Osteoblast (primary cell): ENCODE data around the gene BARHL1. TPM values are rescaled to one million over a fixed set of nuclear protein-coding genes. Genes with fewer than 3 reads are reported as not detected.

Experiments used
- DNase-seq: peaks from one replicate; pipeline ENCODE4 v3.0.0; 2011; ENCODE audit warnings: low spot score, mixed read lengths; ENCODE audit not compliant: insufficient read length; ENCODE audit errors: missing footprints
- H2AFZ ChIP-seq: 2 replicates; pipeline ENCODE4 v1.6.0; 2011; ENCODE audit warnings: mild to moderate bottlenecking, low read length
- H3K27ac ChIP-seq: 2 replicates; pipeline ENCODE4 v1.5.1; 2011; ENCODE audit warnings: mild to moderate bottlenecking, low read depth, low read length, moderate library complexity
- H3K27me3 ChIP-seq: 2 replicates; pipeline ENCODE4 v1.6.0; 2012; ENCODE audit warnings: mild to moderate bottlenecking, control low read depth, inconsistent platforms, low read length, moderate library complexity; ENCODE audit not compliant: insufficient read depth
- H3K36me3 ChIP-seq: 2 replicates; pipeline ENCODE4 v1.5.1; 2011; ENCODE audit warnings: mild to moderate bottlenecking, low read length, control low read depth, moderate library complexity; ENCODE audit not compliant: insufficient read depth
- H3K4me1 ChIP-seq: 2 replicates; pipeline ENCODE4 v1.5.1; 2011; ENCODE audit warnings: mild to moderate bottlenecking, low read length, control low read depth, moderate library complexity; ENCODE audit not compliant: insufficient read depth
- H3K4me2 ChIP-seq: 2 replicates; pipeline ENCODE4 v1.6.0; 2011; ENCODE audit warnings: mild to moderate bottlenecking, low read length; ENCODE audit not compliant: insufficient read depth
- H3K4me3 ChIP-seq: fragments of 200-600 bp; sonication (generic); 3 replicates; pipeline ENCODE4 v1.5.1; 2012; ENCODE audit warnings: mild to moderate bottlenecking, low read length, inconsistent platforms; ENCODE audit not compliant: insufficient read depth
- H3K79me2 ChIP-seq: 2 replicates; pipeline ENCODE4 v1.6.0; 2012; ENCODE audit warnings: mild to moderate bottlenecking, low read length, control low read depth, inconsistent platforms; ENCODE audit not compliant: insufficient read depth
- H3K9me3 ChIP-seq: 2 replicates; pipeline ENCODE4 v1.5.1; 2011; ENCODE audit warnings: low read depth, low read length, control low read depth
- H4K20me1 ChIP-seq: 2 replicates; pipeline ENCODE4 v1.6.0; 2012; ENCODE audit warnings: mild to moderate bottlenecking, low read length, control low read depth; ENCODE audit not compliant: insufficient read depth
- CTCF ChIP-seq: IDR thresholded peaks from 2 replicates; pipeline ENCODE4 v1.5.1; 2011; ENCODE audit warnings: mild to moderate bottlenecking, low read depth, low read length, moderate library complexity; ENCODE audit errors: extremely low read depth
- total RNA-seq: library from RNA; depleted of rRNA; stranded (reverse); fragments of >200 nt; gene quantifications from 2 replicates; pipeline ENCODE4 v1.2.3, GENCODE V29; 2012

Gene BARHL1
- total RNA-seq, 1 donor = not detected

- peaks cover 9% of the 10 kb centered on the region for H3K4me1 ChIP-seq
- no peak overlapping the region for H3K4me3 ChIP-seq
- no peaks in the 10 kb centered on the region for H4K20me1 ChIP-seq
- H3K9me3 ChIP-seq = no peaks in the 10 kb centered on the region
- no peak overlapping the region for H3K27ac ChIP-seq
- H3K4me2 ChIP-seq = no peak overlapping the region
- peaks cover 23% of the 10 kb centered on the region for H3K36me3 ChIP-seq
- TF ChIP-seq CTCF = no peak
- H3K27me3 ChIP-seq = no peaks in the 10 kb centered on the region
- H2AFZ ChIP-seq = no peak overlapping the region
- no peaks in the 10 kb centered on the region for H3K79me2 ChIP-seq
- no peak for DNase-seq
Measured at GRCh38 chr9:132628746-132629145, 46.3 kb downstream of the BARHL1 start.

DNA sequence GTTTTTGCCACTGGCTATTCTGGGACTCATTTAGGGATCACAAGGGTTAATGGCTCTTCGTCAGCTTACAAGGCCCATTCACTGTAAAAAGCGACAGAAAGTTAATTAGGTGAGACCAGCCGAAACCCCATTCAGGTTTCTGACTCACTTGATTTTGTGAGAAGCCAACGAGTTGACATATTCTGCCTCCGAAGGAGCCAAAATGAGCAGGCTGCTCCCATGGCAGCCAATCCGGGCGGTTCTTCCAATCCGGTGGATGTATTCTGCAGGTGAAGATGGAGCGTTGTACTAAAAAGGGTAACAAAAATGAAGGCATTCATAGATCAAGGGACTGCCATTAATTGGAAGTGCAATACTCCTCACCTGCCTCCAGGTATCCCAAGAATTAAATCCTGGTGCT is 47.7 kb downstream of the BARHL1 start:
- Histone ChIP-seq H3K4me2 (no peak overlapping the region), H3K79me2 (no peaks in the 10 kb centered on the region), H3K36me3 (peaks cover 23% of the 10 kb centered on the region), H3K27me3 (no peaks in the 10 kb centered on the region), H3K4me3 (no peak overlapping the region), H3K27ac (no peak overlapping the region), H3K9me3 (no peaks in the 10 kb centered on the region), H3K4me1 (peaks cover 9% of the 10 kb centered on the region), H2AFZ (no peak overlapping the region), H4K20me1 (no peaks in the 10 kb centered on the region)
- DNase-seq = no peak
- no peak for TF ChIP-seq CTCF

- no peaks in the 10 kb centered on the region for H3K9me3 ChIP-seq
- peaks cover 20% of the 10 kb centered on the region for H3K36me3 ChIP-seq
- no peaks in the 10 kb centered on the region for H4K20me1 ChIP-seq
- no peak overlapping the region for H3K4me2 ChIP-seq
- H3K27ac ChIP-seq = no peak overlapping the region
- DNase-seq = no peak
- no peak overlapping the region for H2AFZ ChIP-seq
- TF ChIP-seq CTCF = no peak
- no peaks in the 10 kb centered on the region for H3K27me3 ChIP-seq
- H3K4me1 ChIP-seq = peaks cover 9% of the 10 kb centered on the region
- no peaks in the 10 kb centered on the region for H3K79me2 ChIP-seq
- no peak overlapping the region for H3K4me3 ChIP-seq
Measured at GRCh38 chr9:132630811-132631210, 48.4 kb downstream of the BARHL1 start.

DNA sequence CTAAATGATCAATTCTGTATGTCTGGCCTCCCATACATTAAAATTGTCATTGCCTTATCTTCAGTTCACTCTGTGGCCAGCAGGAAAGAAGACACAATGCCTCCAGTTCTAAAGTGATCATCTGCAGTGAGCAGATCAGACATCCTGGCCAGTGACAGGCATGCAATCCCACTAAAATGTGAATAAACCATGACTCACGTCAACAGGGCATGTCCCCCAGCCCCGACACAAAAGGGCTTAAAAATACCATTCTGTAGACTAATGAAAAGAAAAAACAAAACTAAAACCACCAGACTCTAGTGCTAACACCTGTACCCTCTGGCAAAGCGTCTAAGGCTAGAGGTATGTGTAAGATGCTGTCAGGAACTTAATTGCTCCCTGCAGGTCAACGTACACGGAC is 48.9 kb downstream of the BARHL1 start:
- H3K27me3 ChIP-seq = no peaks in the 10 kb centered on the region
- H3K4me3 ChIP-seq = no peak overlapping the region
- H3K4me1 ChIP-seq = peaks cover 9% of the 10 kb centered on the region
- H3K36me3 ChIP-seq = peaks cover 19% of the 10 kb centered on the region
- no peaks in the 10 kb centered on the region for H3K79me2 ChIP-seq
- peak overlapping the region; percentile 9 for H3K27ac ChIP-seq
- H2AFZ ChIP-seq = no peak overlapping the region
- DNase-seq = peak; percentile 75
- TF ChIP-seq CTCF = peak; percentile 13
- no peaks in the 10 kb centered on the region for H3K9me3 ChIP-seq
- H4K20me1 ChIP-seq = no peaks in the 10 kb centered on the region
- H3K4me2 ChIP-seq = peak overlapping the region; percentile 26
